GM18870 (cell line): Measurements from ENCODE around the gene NSF.

Experiments
- ATAC-seq: cut with Tn5 transposase; IDR thresholded peaks from one replicate; pipeline ENCODE4 v1.9.1; 2021; ENCODE audit warnings: moderate library complexity; ENCODE audit not compliant: unreplicated experiment

The NSF gene

DNA sequence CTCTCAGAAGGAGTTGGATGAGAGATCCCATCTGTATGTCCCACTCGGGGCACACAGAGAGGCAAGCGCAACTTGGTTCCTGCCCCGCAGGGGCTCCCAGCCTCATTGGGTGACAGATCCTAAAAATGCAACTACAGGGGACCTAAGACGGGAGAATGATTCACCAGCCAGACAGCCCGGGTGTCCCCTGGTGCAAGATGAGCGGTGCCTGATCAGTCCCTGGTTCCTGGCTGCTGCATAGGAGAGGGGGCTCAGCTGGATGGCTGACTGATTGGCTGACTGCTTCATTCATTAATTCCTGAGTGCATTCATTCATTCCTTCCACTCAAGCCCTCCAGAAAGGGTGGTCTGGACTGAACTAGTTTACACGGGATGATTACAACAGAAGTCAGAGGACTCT is 206.1 kb downstream of the NSF start:
- ATAC-seq: no peak

DNA sequence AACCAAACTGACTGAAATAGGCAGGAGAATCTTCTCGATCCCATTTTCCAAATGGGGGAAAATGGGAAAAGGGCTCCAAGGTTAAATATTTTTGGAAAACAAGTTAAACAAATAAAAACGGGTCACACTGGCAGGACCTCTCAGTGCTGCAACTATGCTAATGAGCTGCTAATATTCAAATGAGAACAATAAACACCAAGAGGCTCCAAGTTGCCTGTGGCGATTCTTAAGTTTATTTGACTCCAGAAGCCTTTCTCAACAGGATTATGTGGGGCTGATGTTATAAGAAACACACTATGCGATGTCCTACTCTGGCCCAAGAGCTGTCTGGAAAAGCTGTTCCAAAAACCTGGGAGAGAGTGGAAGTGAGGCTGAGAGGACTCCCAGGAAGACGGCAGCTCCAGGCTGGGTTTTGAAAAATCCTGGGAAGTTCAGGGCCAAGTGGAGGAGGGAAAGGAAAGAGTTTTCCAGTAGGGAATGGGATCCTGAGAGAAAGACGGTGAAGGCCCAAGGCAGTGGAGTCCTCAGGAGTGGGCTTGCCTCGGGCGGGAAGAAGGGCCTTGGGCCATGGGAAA is 206.6 kb downstream of the NSF start:
- no peak for ATAC-seq

DNA sequence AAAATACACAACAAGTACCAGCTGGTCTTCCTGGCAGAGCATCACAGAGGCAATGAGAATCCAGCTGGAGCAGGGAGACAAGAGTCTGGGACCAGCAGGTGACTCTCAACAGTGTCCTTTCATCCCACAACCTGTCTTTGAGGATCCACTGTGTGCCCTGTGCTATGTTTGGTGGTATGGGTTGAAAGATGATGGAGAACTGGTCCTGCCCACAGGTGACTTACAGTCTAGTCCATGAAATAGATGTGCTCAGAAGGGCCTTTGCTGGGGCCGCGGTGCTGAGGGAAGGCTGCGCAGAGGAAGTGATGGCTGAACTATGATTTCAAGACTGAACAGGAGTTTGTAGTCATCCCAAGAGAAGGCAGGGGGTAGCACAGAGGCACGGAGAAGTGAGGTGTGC is 210.1 kb downstream of the NSF start:
- no peak for ATAC-seq

DNA sequence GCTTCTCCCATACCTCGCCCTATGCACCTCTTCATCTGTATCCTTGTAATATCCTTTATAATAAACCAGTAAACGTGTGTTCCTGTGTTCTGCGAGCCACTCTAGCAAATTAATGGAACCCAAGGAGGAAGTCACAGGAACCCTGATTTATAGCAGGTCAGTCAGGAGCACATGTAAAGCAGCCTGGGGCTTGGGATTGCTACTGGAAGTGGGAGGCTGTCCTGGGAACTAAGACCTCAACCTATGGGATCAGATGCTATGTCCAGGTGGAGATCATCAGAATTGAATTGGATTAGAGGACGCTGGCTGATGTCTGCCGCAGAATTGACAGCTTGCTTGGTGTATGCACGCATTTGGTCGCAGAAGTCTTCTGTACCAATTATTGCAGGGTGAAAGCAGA is 212.3 kb downstream of the NSF start:
- ATAC-seq: no peak

DNA sequence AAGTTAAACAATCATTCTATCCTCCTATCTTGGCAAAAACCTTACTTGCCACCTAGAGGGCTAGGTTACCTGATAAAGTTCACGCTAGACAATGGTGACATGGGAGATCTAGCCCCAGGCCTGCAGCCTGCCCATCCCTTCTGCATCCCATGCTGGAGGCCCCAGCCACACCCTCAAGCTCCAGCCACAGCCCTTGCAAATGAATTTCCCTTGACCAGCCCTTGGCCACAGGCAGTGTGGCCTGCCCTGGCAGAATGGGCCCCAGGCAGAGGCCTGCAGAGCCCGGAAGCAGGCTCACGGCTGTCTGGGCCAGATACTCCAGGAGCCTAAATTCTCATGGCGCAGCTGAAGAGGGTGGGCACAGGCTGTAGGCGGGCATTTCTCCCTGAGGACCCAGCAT is 213.1 kb downstream of the NSF start:
- ATAC-seq: no peak

DNA sequence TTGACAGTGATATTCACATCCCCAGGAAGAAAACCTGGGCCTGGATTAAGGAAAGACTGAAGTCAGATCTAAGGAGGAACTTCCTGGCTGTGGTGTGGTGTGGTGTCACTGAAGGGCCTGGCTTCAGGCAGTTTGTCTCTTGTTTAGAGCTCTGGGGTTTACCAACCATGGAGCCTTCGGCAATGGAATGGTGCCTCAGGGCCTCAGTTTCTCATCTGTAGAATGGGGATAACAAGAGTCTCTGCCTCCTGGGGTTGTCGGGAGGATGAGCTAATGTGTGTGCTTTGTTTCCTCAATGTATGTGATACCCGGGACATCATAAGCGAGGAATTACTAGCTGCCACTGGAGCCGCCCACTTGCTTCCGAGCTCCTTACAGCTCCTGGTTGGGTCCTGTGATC is 215.3 kb downstream of the NSF start:
- ATAC-seq: no peak
